GM06990 (cell line): Measurements from ENCODE around the gene MICALL2.

Source experiments
- DNase-seq: peaks from one replicate; pipeline ENCODE4 v3.0.0-alpha.2; 2011; ENCODE audit not compliant: insufficient read length; ENCODE audit errors: extremely low read depth
- H3K27me3 ChIP-seq: replicated peaks from 2 replicates; pipeline ENCODE4 v1.6.0; 2011; ENCODE audit warnings: low read length; ENCODE audit not compliant: control insufficient read depth, insufficient read depth
- H3K36me3 ChIP-seq: 2 replicates; pipeline ENCODE4 v1.5.1; 2011; ENCODE audit warnings: low read length; ENCODE audit not compliant: control insufficient read depth, insufficient read depth
- H3K4me3 ChIP-seq: replicated peaks from 2 replicates; pipeline ENCODE4 v1.5.1; 2011; ENCODE audit warnings: low read depth, mild to moderate bottlenecking, control low read depth, low read length
- TF ChIP-seq, protein P1 (sequence below): IDR thresholded peaks from 2 replicates; pipeline ENCODE4 v1.5.1; 2011; ENCODE audit warnings: low read length, control low read depth, mild to moderate bottlenecking, inconsistent platforms; ENCODE audit not compliant: insufficient read depth, poor library complexity, severe bottlenecking

Gene MICALL2

DNA sequence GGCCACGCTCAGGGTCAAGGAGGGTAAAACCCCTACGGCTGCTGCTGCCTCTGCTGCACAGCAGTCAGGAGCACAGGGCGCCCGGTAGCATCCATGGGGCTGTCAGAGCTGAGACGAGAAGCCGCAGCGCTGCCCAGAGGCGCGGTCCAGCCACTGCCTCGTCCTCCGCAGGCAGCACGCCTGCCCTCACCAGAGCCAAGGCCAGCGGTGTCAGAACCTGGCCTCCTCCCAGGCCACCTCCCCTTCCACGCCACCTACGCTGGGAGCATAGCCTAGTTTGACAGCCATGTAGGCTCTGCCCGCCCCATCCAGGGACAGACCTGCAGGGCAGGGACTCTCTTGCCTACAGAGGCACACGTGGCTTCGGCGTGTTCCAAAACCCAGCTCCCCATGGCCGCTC lies 28.7 kb upstream of the MICALL2 start:
- H3K27me3 ChIP-seq: no peaks in the 10 kb centered on the region
- no peak overlapping the region for H3K4me3 ChIP-seq
- TF ChIP-seq, protein P1, sequence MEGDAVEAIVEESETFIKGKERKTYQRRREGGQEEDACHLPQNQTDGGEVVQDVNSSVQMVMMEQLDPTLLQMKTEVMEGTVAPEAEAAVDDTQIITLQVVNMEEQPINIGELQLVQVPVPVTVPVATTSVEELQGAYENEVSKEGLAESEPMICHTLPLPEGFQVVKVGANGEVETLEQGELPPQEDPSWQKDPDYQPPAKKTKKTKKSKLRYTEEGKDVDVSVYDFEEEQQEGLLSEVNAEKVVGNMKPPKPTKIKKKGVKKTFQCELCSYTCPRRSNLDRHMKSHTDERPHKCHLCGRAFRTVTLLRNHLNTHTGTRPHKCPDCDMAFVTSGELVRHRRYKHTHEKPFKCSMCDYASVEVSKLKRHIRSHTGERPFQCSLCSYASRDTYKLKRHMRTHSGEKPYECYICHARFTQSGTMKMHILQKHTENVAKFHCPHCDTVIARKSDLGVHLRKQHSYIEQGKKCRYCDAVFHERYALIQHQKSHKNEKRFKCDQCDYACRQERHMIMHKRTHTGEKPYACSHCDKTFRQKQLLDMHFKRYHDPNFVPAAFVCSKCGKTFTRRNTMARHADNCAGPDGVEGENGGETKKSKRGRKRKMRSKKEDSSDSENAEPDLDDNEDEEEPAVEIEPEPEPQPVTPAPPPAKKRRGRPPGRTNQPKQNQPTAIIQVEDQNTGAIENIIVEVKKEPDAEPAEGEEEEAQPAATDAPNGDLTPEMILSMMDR: no peak
- no peak for DNase-seq
- peaks cover 40% of the 10 kb centered on the region for H3K36me3 ChIP-seq

DNA sequence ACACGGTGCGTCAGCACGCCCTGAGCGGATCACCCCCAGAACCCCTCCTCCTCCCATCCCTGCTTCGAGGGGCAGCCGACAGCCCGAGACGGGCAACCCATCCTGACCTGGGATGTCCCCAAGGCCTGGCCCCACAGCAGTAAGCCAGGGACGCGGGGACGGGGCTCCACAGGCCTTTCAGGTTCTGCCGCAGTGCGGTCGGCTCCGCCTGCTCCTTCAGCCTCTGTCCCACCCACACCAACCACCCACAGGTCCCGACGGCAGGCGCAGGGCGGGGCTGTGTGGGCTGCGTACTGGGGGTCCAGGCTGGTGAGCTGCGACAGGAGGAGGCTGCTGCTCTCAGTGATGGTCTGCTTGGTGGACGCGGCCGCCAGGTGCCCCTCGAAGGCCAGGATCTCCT lies 28.2 kb upstream of the MICALL2 start:
- H3K27me3 ChIP-seq: no peaks in the 10 kb centered on the region
- TF ChIP-seq, protein P1: no peak
- peaks cover 44% of the 10 kb centered on the region for H3K36me3 ChIP-seq
- DNase-seq: no peak
- H3K4me3 ChIP-seq: no peak overlapping the region

DNA sequence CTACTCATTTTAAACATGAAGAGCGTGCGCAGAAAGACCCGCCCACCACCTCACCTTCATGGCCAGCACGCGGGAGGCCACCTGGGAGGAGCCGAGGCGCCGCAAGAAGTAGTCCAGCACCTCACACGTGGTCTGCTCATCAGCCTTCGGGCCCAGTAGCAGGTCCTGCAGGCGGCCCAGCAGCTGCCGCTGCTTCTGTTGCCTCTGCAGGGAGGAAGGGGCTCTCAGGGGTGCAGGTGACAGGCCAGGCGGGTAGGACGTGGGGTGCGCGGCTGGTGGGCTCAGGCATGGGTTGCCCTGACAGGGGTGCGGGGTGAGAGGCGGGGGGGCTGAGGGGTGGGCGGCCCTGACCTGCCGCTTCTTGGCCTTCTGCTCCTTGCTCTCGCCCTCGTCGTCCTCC lies 27.3 kb upstream of the MICALL2 start:
- no peaks in the 10 kb centered on the region for H3K27me3 ChIP-seq
- H3K4me3 ChIP-seq: no peak overlapping the region
- DNase-seq: no peak
- H3K36me3 ChIP-seq: peaks cover 41% of the 10 kb centered on the region
- TF ChIP-seq, protein P1: no peak

DNA sequence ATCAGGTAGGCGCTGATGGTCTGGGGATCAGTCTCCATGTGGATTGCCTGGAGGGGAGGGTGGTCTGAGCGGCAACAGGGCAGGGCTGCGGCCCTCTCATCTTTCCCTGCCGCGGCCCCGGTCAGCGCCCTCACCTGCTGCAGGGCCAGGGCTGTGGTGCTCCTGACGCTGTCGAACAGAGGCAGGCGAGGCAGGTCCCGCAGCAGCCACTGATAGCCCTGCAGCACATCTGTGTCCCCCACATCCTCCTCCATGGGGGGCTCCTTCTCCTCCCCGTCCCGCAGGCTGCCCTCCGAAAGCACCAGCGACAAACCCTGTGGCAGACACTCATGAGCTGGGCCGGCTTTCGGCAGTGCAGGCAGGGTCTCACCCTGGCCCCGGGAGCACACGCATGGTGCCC lies 25.9 kb upstream of the MICALL2 start:
- no peaks in the 10 kb centered on the region for H3K27me3 ChIP-seq
- peaks cover 40% of the 10 kb centered on the region for H3K36me3 ChIP-seq
- H3K4me3 ChIP-seq: no peak overlapping the region
- DNase-seq: no peak
- TF ChIP-seq, protein P1: no peak

DNA sequence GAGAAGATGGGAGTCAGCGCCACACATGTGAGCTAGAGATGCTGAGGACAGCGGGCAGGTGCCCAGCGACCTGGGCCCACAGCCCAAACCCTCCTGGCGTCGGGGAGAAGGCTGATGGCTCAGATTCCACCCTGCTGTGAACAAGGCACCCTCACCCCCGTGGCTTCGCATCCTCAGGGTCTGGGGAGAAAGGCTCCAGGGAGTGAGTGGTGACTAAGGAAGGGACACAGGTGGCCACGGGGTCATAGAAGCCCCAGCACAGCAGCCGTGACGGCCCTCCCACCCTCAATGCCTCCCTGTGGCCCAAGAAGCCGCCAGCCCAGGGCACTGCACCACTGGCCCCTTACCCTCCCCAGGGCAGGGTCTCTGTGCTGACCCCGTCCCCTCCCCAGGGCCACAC lies 25.3 kb upstream of the MICALL2 start:
- H3K27me3 ChIP-seq: no peaks in the 10 kb centered on the region
- peaks cover 39% of the 10 kb centered on the region for H3K36me3 ChIP-seq
- TF ChIP-seq, protein P1: no peak
- no peak for DNase-seq
- H3K4me3 ChIP-seq: no peak overlapping the region
